HK-2 (cell line): ENCODE data around the gene SMTN.
A peak's percentile ranks its signal among the peaks of the same experiment; 100 is the strongest.
"Not testable (repeated sequence)": the region's sequence is repeated elsewhere in the genome, so short reads cannot be mapped to it uniquely, and the experiment has no call there.

Experiments used
- DNase-seq: peaks from one replicate; pipeline ENCODE4 v3.0.0-alpha.2; 2018; ENCODE audit not compliant: unreplicated experiment

SMTN gene

DNA sequence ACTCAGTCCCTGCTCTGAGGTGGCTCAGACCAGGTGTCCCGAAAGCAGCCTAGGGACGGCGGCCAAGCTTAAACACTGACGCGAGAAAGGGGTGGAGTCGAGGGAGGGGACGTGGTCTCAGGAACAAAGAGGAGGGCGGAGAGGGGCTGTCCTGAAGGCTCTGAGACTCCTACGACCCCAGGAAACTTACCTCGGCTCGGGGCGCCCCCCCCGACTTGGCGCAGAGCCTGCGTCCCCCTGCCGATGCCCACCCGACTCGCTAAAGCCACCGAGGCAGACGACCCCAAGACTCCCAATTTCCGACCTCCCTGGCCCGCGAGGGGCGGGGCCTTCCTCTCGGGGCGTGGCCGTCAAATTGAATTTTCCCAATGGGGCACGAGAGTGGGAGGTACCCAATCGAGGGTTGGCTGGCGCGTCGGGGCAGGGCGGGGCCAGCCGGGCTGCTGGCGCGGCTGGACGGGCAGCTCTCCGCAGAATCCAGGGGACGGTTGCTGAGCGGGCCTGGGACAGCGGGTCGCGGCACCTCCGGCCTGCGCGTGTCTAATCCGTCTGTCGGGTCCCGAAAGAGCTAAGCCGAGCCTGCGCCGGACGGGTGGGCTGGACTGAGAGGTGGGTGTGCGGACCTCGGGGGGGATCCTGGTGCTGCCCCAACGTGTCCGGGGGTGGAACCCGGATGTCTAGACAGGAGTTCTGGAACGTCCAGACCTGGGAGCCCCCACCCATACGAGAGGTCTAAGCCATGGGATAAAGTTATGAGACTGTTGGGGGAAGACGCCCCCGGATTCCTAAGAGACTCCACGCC, at the start of gene SMTN:
Gene SMTN, plus strand, starts transcription at position 471 of the 802 bp plus-strand sequence. CDS start 1,941 bp downstream, outside the sequence.
- peak; percentile 89 for DNase-seq

DNA sequence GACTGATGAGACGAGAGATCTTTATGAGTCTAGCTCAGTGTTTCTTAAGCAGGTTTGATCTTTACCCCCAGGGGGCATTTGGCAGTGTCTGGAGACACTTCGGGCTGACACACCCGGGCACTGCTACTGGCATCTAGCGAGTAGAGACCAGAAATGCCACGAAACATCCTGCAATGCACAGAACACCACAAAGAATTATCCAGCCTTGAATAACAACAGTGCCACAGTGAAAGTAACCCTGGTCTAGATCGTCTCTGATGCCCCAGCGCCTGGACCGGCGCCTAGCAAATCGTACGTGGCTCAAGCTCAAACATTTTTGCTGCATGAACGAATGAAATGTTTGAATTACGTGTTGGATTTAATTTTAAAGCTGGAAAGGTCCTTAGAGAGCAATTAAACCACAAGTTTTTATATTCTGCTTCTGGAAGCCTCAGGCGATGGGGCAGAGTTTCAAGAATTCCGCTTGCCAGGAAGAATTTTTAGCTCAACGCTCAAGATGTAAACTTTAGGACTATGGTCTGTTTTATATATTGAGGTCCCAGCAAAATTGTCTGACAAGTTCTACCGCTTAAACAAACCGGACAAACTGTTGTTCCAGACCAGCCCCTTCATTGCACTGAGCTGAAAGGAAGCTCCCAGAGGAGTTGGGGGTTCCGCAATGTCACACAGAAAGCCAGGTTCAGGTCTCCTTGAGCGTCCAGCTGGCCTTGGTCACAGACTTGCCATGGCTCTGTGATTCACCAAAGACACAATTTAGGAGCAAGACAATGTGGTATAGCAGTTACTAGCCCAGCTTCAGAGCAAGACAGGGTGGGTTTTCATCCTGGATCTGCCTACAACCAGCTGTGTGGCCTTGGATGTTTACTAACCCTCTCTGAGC, 44.2 kb upstream of the SMTN start:
- no peak for DNase-seq

DNA sequence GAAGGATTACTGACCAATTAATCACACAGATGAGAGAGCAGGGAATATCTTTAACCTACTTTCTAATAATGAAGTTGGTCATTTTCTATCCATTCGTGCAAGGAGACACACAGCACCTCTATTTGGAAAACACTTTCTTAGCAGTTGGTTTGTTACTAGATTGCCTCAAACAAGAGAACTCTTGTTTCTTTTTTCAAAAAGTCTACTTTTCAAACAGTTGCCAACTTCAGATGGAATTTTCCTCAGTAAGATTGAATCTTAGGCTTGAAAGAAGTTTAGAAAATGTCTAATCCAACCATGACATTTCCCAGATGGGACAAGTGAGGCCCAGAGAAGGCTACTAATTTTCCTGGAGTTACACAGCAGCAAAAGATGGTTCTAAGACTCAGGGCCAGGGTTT, 42.4 kb upstream of the SMTN start:
- DNase-seq, result no peak

DNA sequence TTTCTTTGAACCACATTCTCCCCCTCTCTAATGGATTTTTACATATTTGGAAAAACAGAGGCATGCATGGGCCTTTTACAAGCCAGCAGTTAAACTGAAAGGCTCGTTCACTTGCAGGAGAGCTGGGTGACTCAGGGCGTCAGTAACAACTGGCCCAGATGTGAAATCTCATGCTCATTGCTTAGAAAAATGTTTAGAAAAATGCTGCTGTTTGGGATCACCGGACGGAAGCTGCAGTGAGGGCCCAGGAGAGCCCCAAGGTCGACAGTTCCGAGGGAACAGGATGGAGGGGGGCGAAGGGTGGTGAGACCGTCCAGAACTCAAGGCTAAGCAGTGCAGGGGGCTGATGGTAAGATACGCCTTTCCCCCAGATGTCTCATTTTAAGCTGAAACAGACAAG, 41.7 kb upstream of the SMTN start:
- no peak for DNase-seq

DNA sequence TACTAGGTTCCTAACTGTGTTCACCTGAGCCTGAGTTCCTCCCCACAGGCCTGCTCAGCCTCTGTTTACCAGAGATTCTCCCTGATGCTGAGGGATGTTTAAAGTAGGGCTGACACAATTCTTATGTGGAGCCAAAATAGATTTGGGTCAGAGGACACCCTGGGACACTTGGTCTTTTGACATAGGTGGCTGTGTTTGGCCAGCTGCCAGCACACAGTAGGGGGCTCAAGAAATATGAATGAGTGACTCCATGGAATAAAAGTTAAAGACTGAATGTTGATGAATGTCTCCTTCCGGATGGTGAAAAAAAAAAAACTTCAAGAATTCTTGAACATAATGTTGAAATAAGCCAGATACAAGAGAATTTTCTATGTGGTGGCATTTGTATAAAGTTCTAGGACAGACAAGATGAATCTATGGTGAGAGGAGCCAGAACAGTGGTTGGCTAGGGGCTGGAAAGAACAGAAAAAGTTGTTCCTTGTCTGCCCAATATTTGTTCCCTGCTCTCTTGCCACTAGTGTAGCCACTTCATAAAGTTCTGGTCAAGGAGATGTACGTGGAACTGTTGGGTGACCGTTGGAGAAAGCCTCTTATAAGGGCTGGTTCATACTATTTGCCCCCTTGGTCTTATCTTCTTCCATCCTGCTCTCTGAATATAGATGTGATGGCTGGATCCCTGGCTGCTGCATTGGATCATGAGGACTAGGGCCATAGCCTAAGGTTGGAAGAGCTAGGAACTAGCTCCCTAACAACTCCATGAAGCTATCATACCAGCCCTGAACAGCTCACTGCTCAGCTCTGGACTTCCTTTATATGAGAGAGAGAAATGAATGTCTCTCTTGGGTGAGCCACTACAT, 40.3 kb upstream of the SMTN start:
- DNase-seq, result no peak

DNA sequence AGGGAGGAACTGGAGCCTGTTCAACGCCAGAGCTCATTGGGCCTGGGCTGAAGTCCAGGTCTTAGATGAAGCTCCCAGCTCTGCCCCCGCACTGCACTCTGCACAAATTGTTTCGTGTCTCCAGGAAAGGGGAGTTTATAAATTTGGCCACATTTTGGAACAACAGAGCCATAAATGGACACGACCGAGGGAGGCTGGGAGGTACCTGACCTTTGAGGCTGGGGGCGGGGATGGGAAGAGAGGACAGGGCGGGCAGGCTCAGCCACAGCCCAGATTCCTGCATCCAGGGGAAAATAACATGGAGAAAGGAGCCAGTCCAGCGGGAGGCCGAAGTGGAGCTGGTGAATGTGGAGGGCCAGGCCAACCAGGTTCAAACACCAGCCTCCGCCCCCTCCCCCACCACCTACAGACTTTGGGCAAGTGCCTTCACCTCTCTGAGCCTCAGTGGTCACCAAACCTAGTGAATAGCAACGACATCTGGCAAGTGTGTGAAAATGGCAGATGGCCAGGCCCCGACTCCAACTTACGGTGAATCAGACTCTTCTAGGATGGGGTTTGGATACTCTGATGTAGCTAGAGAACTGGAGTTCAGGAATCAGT, 36.8 kb upstream of the SMTN start:
- no peak for DNase-seq

DNA sequence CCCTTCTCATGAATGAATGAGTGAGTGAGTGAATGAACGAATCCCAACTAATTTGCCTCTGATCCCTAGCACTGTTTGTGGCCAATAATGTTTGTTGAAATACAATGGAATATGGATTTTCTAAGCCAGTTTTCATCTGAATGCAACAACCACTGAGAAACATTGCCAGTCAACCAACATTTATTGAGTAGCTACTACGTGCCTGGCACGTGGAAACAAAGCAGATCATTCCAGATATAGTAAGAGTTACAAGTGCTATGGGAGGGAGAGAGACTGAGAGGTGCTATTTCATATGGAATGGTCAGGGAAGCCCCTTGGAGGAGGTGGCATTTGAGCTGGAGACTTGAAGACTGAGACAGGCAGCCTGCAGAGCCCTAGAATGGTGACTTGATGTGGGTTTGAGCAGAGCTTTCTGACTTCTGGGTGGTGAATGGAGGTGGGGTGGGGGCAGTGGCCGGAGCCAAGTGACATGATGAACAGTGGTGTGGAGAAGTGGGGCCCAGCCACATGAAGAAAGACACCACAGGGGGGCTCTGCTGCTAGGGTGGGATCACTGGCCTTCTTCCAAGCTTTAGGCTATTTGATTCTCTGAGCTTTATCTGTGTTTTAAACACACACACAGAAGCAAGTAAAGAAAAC, 35.1 kb upstream of the SMTN start:
- no peak for DNase-seq

DNA sequence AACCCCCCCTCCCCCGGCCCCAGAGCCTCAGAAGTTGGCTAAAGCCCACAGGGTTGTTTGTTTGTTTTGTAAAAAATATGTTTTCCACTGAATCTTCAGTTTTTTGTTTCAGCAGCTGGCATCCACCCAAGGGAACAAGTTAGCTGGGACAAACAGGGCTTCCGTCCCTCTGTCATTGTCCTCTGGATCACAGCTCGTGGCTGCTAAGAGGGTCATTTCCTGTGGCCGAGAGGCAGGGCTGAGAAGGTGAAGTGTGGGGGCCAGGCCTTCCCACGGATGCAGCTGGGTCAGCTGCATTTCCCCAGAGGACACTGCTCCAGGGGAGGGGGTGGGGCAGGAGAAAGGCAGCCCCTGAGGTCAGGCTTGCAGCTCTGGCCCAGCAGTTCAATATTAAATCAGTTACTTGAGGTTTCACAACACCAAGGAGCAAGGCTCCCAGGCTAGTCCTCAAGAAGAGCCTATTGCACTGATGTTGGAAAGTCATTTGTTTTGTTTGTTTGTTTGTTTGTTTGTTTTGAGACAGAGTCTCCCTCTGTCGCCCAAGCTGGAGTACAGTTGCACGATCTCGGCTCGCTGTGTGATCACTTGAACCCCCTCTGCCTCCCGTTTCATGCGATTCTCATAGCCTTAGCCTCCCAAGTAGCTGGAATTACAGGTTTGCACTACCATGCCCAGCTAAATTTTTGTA, 34.4 kb upstream of the SMTN start:
- no peak for DNase-seq

DNA sequence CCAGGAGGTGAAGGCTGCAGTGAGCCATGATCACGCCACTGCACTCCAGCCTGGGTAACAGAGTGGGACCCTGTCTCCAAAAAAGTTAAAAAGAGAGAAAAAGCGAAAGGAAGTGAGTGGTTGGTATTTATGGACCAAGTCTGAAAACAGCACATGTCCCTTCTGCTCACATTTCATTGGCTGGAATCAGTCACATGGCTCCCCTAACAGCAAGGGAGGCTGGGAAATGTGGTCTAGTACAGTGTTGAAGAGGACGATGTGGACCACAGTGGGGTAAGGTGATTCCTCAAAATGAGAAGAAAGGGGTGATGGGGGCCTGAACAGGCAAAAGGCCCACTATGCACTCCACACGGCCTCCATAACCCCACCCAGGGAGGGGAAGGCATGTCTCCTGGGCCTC, 32.5 kb upstream of the SMTN start:
- no peak for DNase-seq

DNA sequence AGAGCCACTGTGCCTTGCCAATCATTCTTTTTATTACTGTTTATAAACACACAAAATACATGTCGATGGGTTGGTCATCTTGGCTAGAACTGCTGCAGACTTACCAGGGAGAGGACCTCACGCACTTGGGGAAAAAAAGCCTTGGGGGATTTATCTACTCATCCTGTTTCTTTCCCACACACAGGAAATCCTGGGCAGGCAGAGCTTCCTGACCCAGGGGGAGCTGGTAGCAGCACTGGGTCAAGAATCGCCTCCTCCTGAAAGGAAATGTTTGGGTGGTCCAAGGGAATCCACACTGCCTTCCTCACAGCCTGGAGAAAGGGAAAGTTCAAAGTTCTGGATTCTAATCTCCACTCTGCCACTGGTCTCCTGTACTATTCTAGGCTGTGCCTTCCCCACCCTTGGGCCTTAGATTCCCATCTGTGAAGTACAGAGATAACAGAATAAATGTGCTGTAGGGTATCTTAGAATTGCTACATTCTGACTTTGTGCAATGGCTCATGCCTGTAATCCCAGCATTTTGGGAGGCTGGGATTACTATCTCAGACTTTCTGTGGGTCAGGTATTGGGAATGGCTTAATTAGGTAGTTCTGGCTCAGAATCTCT, 31.2 kb upstream of the SMTN start:
- no peak for DNase-seq

DNA sequence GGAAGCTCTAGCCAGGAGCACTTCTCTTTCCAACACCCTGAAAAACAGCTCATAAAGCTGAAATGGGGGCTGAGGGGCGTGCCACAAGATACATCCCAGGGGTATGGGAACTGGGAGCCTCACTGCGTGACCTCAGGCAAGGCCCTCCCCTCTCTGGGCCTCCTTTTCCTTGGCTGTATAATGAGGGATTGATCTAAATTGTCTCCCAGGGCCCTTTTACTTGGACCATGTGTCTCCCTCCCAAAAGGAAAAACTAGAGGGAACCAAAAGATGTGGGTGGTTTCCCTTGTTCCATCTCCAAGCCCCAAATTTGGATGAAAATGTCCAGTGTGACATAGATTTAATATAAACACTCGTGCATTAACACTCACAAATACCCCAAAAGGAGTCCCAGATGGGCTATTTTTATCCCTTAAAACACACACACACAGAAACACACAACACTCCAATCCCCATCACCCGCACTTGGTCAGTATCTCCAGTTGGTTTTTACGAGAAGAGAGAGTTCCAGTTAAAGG, 25.9 kb upstream of the SMTN start:
- DNase-seq, result no peak

DNA sequence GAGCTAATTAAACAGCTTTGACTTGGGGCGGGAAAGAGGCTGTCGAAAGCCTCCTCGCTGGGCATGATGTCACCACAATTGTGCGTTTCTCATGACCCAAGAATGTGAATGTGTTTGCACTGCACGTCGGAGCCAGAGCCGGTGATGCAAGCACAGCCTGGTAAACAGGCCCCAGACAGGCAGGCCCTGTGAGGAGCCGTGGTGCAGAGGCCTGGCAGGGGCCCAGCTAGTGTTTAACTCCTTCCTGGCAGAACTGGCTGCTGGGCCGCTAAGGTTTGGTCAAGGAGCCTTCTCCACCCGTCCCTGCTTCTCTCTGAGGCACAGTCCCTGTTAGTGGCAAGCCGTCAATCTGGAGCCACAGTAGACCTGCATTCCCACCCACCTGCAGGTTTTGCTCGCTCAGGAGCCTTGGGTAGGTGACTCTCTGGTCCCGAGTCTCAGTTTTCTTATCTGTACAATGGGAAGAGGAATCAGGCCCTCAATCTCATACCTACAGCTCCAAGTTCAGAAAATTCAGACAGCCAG, 25.4 kb upstream of the SMTN start:
- DNase-seq, result peak; percentile 82

DNA sequence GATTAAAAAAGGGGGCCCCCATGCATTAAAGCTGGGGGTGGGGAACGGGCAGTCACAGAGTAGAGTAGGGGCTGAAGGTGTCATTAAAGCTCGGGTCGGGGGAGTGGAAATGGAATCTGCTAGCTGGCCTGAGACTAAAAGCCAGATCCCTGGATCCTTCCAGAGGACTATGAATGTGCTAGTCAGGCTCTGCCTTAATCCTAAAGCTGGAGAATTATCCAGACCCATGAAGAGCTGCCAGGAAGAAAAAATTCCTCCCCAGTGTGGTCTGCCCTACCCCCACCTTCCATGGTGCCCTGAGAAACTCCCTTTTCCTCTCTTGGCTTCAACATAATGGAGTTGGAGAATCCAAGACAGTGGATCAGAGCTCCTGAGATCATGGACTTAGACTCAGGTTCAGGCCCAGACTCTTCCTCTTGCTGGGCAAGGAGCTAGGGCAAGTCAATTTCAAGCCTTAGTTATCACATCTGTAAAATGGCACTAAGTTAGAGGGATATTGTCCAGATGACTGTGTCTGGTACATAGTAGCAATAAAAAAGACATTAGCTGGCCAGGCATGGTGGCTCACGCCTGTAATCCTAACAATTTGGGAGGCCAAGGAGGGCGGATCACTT, 24.0 kb upstream of the SMTN start:
- DNase-seq, result no peak

DNA sequence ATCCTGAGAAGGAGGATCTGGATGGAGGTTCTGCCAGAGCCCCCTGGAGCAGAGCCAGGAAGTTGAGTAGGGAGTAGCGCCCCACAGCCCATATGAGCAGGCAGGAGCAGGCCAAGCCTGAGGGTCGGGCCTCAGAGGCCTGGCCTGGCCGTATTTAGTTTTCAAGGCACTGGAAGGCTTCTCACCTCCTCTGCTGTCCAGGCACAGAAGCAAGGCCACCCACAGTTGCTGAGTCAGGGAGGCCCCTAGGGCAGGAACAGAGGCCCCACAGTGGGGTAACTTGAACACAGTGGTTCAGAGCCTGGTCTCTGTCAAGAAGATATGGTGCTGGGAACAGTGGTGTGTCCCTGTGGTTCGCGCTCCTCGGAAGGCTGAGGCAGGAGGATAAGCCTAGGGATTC, 21.5 kb upstream of the SMTN start:
- DNase-seq, result not testable (repeated sequence)

DNA sequence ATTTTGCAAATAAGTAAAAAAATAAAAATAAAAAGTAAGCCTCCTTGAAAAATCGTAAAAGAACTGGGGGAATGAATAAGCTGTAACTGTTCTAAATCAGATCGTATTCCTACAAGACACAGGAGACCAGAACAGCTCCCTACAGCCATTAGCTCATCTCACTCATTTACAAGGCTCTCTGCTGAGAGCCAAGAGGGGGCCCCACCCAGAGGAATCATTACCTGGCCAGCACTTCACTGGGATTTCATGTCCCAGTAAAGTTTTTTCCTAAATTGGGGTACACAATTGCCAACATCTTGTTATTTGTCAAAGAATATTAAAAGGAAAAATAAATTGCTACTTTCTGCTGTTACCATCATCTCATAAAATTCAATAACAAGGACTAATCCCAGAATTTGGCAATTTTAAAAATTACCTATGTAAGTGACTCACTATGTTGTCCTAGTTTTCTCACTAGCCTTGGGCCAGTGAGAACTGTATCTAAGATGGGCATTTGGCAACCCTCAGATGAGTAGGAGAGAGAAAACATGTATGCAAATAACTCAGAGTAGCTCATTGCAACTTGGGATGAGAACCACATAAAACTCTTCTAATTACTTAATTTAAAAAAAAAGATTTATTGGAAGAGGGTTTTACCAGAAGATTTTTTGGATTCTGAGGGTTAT, 18.4 kb upstream of the SMTN start:
- no peak for DNase-seq

DNA sequence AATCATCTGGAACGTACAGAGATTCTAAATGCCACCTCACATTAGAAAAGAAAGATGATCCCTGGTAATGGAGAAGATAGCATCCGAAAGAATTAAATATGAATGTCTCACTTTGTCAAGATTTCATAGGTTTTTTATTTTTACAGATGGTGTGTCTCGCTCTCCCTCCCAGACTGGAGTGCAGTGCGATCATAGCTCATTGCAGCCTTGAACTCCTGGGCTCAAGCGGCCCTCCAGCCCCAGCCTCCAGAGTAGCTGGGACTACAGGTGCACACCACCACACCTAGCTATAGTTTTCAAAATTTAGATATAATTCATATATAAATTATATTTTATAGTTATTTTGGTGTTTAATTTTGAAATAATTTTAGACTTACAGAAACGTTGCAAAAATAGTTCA, 16.7 kb upstream of the SMTN start:
- DNase-seq, result no peak

DNA sequence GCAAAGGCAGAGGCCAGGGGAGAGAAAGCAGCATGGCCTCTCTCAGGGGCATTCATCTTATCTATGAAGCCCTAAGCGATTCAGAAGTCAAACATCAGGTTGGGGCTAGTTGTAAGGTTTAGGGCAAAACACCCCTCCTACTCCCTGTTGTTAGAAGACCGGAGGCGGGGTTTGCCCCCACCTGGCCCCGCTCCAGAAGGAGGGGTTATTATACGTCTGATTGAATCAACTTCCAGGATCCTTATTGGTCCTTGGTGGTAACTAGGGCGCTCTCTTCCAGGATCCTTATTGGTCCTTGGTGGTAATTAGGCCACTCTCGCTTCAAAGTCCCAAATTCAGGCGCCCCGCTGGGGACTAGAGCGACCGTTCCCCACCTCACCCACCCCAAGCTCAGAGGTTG, 12.1 kb upstream of the SMTN start:
- DNase-seq, result no peak

DNA sequence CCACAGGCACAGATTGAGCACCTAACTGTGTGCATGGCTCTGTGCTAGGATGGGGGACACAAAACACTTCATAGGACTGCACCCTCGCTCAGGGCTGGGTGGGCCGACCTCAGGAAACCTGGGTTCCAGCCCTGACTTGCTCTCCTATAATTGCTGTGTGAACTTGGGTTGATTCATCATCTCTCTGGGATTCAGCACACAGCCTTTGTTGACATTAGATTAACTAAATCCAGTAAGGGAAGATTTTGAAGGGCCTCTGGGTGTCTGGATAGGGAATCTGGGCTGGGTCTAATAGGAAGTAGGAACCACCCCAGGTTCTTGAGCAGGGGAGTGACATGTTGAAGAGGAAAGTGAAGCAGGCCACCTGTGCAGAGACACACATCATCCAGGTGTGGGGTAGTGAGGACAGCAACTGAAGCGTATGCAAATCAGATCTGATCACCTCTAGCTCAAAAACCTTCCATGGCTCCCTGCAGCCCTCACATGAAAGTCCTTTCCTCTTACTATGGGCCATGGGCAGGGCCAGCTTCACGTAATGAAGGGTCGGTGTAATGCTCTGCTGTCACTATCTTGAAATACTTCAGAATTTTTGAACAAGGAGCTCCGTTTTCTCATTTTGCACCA, 11.3 kb upstream of the SMTN start:
- not testable (repeated sequence) for DNase-seq
